NB4 (cell line): Measurements from ENCODE around the gene HES1.

Experiments
- CTCF ChIP-seq: IDR thresholded peaks from one replicate; pipeline ENCODE4 v1.5.1; 2012; ENCODE audit warnings: low read depth, low read length
- MAX ChIP-seq: IDR thresholded peaks from 2 replicates; pipeline ENCODE4 v1.6.1; 2011; ENCODE audit warnings: low read depth, low read length
- MYC ChIP-seq: IDR thresholded peaks from 2 replicates; pipeline ENCODE4 v1.6.1; 2011; ENCODE audit warnings: low read depth, low read length
- POLR2A ChIP-seq: IDR thresholded peaks from 2 replicates; pipeline ENCODE4 v1.6.1; 2011; ENCODE audit warnings: mild to moderate bottlenecking; ENCODE audit not compliant: insufficient read length; ENCODE audit errors: extremely low read depth

GRCh38 chr3:194139071-194139813, 3.3 kb downstream of the HES1 start:
- TF ChIP-seq CTCF (no peak), MYC (peak; percentile 43; the same call in 1 of the 2 replicates), POLR2A (peak; percentile 7), MAX (peak; percentile 83)
